Epidermal melanocyte (primary cell): ENCODE data around the gene FAAH.

Experiments
- DNase-seq: peaks from one replicate; pipeline ENCODE4 v3.0.0; 2011; ENCODE audit warnings: low spot score; ENCODE audit not compliant: insufficient read length

The FAAH gene

GRCh38 chr1:46449223-46450159 lies 55.4 kb downstream of the FAAH start:
- no peak for DNase-seq

GRCh38 chr1:46450160-46450517 lies 56.0 kb downstream of the FAAH start:
- no peak for DNase-seq

- DNase-seq = no peak
Observed at GRCh38 chr1:46451948-46452930, 58.1 kb downstream of the FAAH start.

GRCh38 chr1:46452931-46453325 lies 58.8 kb downstream of the FAAH start:
- no peak for DNase-seq

GRCh38 chr1:46453449-46453848 lies 59.3 kb downstream of the FAAH start:
- no peak for DNase-seq

GRCh38 chr1:46455951-46456350 lies 61.8 kb downstream of the FAAH start:
- DNase-seq = no peak

- no peak for DNase-seq
Observed at GRCh38 chr1:46456411-46456963, 62.4 kb downstream of the FAAH start.

- DNase-seq = no peak
Observed at GRCh38 chr1:46457178-46457577, 63.1 kb downstream of the FAAH start.

- no peak for DNase-seq
Observed at GRCh38 chr1:46458190-46458589, 64.1 kb downstream of the FAAH start.

GRCh38 chr1:46458846-46459245 lies 64.7 kb downstream of the FAAH start:
- DNase-seq = no peak

GRCh38 chr1:46459315-46459714 lies 65.2 kb downstream of the FAAH start:
- no peak for DNase-seq

GRCh38 chr1:46461017-46461808 lies 67.1 kb downstream of the FAAH start:
- DNase-seq = no peak

- DNase-seq = no peak
Observed at GRCh38 chr1:46461809-46462448, 67.8 kb downstream of the FAAH start.
